Thyroid gland (tissue), 4 donors: ENCODE measurements around the gene EXOSC3.

Experiments used
- POLR2A ChIP-seq, 2 donors: fragments of 450-650 bp; IDR thresholded peaks; one replicate each; pipeline ENCODE4 v1.6.1; 2017; ENCODE audit warnings: antibody characterized with exemption in 2 of 2, mild to moderate bottlenecking in 2 of 2, moderate library complexity in 1 of 2
- TF ChIP-seq, protein P1 (sequence below), 6 experiments: fragments of 200-600 bp in 3 of 6; fragments of 450-650 bp in 3 of 6; sonication (generic) in 3 of 6; IDR thresholded peaks; one replicate each; pipeline ENCODE4 v1.5.1; 2016 to 2019; ENCODE audit warnings: antibody characterized with exemption in 6 of 6, mild to moderate bottlenecking in 2 of 6, inconsistent platforms in 1 of 6, moderate library complexity in 1 of 6

DNA sequence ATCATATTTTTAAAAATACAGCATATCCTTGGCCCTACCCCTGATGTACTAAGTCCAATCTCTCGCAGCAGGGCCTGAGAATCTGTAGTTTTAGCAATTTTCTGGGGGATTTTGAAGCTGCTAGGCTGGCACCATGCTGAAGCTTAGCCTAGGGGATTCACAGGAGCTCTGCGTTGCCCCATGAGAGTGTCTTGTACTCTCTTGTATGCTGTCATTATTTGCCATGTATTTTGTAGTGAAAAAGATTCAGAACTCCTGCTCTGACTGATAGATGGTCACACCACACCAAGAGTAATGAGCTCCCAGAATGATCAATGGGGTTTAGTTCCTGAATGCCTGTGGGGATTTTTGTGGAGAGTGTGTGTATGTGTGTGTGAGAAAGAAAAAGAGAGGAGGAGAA is 51.9 kb downstream of the EXOSC3 start:
- TF ChIP-seq, protein P1, sequence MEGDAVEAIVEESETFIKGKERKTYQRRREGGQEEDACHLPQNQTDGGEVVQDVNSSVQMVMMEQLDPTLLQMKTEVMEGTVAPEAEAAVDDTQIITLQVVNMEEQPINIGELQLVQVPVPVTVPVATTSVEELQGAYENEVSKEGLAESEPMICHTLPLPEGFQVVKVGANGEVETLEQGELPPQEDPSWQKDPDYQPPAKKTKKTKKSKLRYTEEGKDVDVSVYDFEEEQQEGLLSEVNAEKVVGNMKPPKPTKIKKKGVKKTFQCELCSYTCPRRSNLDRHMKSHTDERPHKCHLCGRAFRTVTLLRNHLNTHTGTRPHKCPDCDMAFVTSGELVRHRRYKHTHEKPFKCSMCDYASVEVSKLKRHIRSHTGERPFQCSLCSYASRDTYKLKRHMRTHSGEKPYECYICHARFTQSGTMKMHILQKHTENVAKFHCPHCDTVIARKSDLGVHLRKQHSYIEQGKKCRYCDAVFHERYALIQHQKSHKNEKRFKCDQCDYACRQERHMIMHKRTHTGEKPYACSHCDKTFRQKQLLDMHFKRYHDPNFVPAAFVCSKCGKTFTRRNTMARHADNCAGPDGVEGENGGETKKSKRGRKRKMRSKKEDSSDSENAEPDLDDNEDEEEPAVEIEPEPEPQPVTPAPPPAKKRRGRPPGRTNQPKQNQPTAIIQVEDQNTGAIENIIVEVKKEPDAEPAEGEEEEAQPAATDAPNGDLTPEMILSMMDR (IDR thresholded peaks at IDR 0.05): no peak
- no peak for TF ChIP-seq POLR2A (IDR thresholded peaks at IDR 0.05)
